HEK293 (cell line): ENCODE measurements around the gene EMD.

Source experiments
- CTCF ChIA-PET: fragments of 350-600 bp; formaldehyde crosslinking; extraction: SDS; loops from one replicate; lab custom pipeline; 2021; ENCODE audit warnings: antibody characterized with exemption; lab: Yijun Ruan, JAX
- POLR2A ChIA-PET: fragments of 300-600 bp; formaldehyde crosslinking; extraction: SDS; loops from one replicate; lab custom pipeline; 2020; ENCODE audit warnings: antibody characterized with exemption, inconsistent platforms; lab: Yijun Ruan, JAX
- H3K27ac ChIP-seq: fragments of 200-500 bp; sonication (Bioruptor generic); 2 replicates; pipeline ENCODE4 v1.5.1; 2014; ENCODE audit warnings: low read depth, low read length, control low read depth, inconsistent platforms; ENCODE audit errors: extremely low read depth
- H3K36me3 ChIP-seq, 2 experiments: fragments of 200-500 bp in 1 of 2; sonication (Bioruptor generic) in 1 of 2; 1 replicate in 1 of 2; 2 replicates in 1 of 2; pipeline ENCODE4 v1.5.1; 2014 to 2017; ENCODE audit warnings: inconsistent platforms in 2 of 2, low read length in 2 of 2; ENCODE audit not compliant: control insufficient read depth in 2 of 2, insufficient read depth in 1 of 2
- H3K4me1 ChIP-seq: fragments of 200-500 bp; sonication (Bioruptor generic); 2 replicates; pipeline ENCODE4 v1.5.1; 2014; ENCODE audit warnings: mild to moderate bottlenecking, low read length, inconsistent platforms; ENCODE audit not compliant: control insufficient read depth, insufficient read depth
- H3K4me3 ChIP-seq: 2 replicates; pipeline ENCODE4 v1.5.1; 2011; ENCODE audit warnings: low read depth, mild to moderate bottlenecking, control low read depth, low read length, moderate library complexity
- H3K9me3 ChIP-seq: fragments of 200-500 bp; sonication (Bioruptor generic); 2 replicates; pipeline ENCODE4 v1.5.1; 2014; ENCODE audit warnings: low read depth, low read length, inconsistent platforms; ENCODE audit not compliant: control insufficient read depth, insufficient read depth
- CTCF ChIP-seq: fragments of 450-650 bp; formaldehyde crosslinking; IDR thresholded peaks from 2 replicates; pipeline ENCODE4 v1.5.1; 2016; ENCODE audit warnings: missing biosample characterization, missing genetic modification characterization
- FEZF1 ChIP-seq: fragments of 450-650 bp; formaldehyde crosslinking; IDR thresholded peaks from 2 replicates; pipeline ENCODE4 v1.5.1; 2016; ENCODE audit warnings: missing biosample characterization, missing genetic modification characterization
- KLF16 ChIP-seq: fragments of 450-650 bp; formaldehyde crosslinking; IDR thresholded peaks from 2 replicates; pipeline ENCODE4 v1.5.1; 2017; ENCODE audit warnings: missing biosample characterization, missing genetic modification characterization
- PRDM4 ChIP-seq: fragments of 450-650 bp; formaldehyde crosslinking; IDR thresholded peaks from 2 replicates; pipeline ENCODE4 v1.5.1; 2017; ENCODE audit warnings: missing biosample characterization, missing genetic modification characterization
- SCRT1 ChIP-seq: fragments of 450-650 bp; formaldehyde crosslinking; IDR thresholded peaks from 2 replicates; pipeline ENCODE4 v1.5.1; 2016; ENCODE audit warnings: missing biosample characterization, missing genetic modification characterization, borderline replicate concordance
- SCRT2 ChIP-seq: fragments of 450-650 bp; formaldehyde crosslinking; IDR thresholded peaks from 2 replicates; pipeline ENCODE4 v1.5.1; 2016; ENCODE audit warnings: missing biosample characterization, missing genetic modification characterization
- SETDB1 ChIP-seq: IDR thresholded peaks from one replicate; pipeline ENCODE4 v1.6.1; 2017; ENCODE audit warnings: mild to moderate bottlenecking, low read length, moderate library complexity, mixed read lengths; ENCODE audit not compliant: insufficient read length
- WT1 ChIP-seq: fragments of 450-650 bp; formaldehyde crosslinking; IDR thresholded peaks from 2 replicates; pipeline ENCODE4 v1.5.1; 2016; ENCODE audit warnings: missing biosample characterization, missing genetic modification characterization
- ZBTB7A ChIP-seq: fragments of 450-650 bp; formaldehyde crosslinking; IDR thresholded peaks from 2 replicates; pipeline ENCODE4 v1.5.1; 2016; ENCODE audit warnings: low read depth, missing biosample characterization, missing genetic modification characterization
- ZFP3 ChIP-seq: fragments of 450-650 bp; formaldehyde crosslinking; IDR thresholded peaks from 2 replicates; pipeline ENCODE4 v1.5.1; 2016; ENCODE audit warnings: low read depth, missing biosample characterization, missing genetic modification characterization
- ZIC2 ChIP-seq: fragments of 450-650 bp; formaldehyde crosslinking; IDR thresholded peaks from 2 replicates; pipeline ENCODE4 v1.5.1; 2016; ENCODE audit warnings: missing biosample characterization, missing genetic modification characterization
- ZNF112 ChIP-seq: fragments of 450-650 bp; formaldehyde crosslinking; IDR thresholded peaks from 2 replicates; pipeline ENCODE4 v1.5.0; 2017; ENCODE audit warnings: missing biosample characterization, missing genetic modification characterization
- ZNF121 ChIP-seq: fragments of 450-650 bp; formaldehyde crosslinking; IDR thresholded peaks from 2 replicates; pipeline ENCODE4 v1.5.1; 2016; ENCODE audit warnings: missing biosample characterization, missing genetic modification characterization
- ZNF146 ChIP-seq: fragments of 450-650 bp; formaldehyde crosslinking; IDR thresholded peaks from 2 replicates; pipeline ENCODE4 v1.5.1; 2016; ENCODE audit warnings: missing biosample characterization, missing genetic modification characterization
- ZNF175 ChIP-seq: fragments of 450-650 bp; formaldehyde crosslinking; IDR thresholded peaks from 2 replicates; pipeline ENCODE4 v1.5.1; 2016; ENCODE audit warnings: missing biosample characterization, missing genetic modification characterization
- ZNF19 ChIP-seq: fragments of 450-650 bp; formaldehyde crosslinking; IDR thresholded peaks from 2 replicates; pipeline ENCODE4; 2016; ENCODE audit warnings: missing biosample characterization, missing genetic modification characterization, low read depth
- ZNF221 ChIP-seq: fragments of 450-650 bp; formaldehyde crosslinking; IDR thresholded peaks from 2 replicates; pipeline ENCODE4 v1.5.1; 2017; ENCODE audit warnings: missing biosample characterization, missing genetic modification characterization, borderline replicate concordance
- ZNF239 ChIP-seq: fragments of 450-650 bp; formaldehyde crosslinking; IDR thresholded peaks from 2 replicates; pipeline ENCODE4 v1.5.1; 2016; ENCODE audit warnings: missing biosample characterization, missing genetic modification characterization
- ZNF398 ChIP-seq: fragments of 450-650 bp; formaldehyde crosslinking; IDR thresholded peaks from 2 replicates; pipeline ENCODE4 v1.5.1; 2017; ENCODE audit warnings: missing biosample characterization, missing genetic modification characterization
- ZNF416 ChIP-seq: fragments of 450-650 bp; formaldehyde crosslinking; IDR thresholded peaks from 2 replicates; pipeline ENCODE4 v1.5.1; 2016; ENCODE audit warnings: missing biosample characterization, missing genetic modification characterization
- ZNF426 ChIP-seq: fragments of 450-650 bp; formaldehyde crosslinking; IDR thresholded peaks from 2 replicates; pipeline ENCODE4 v1.5.1; 2017; ENCODE audit warnings: missing biosample characterization, missing genetic modification characterization, mild to moderate bottlenecking, inconsistent platforms, moderate library complexity
- ZNF433 ChIP-seq: fragments of 450-650 bp; formaldehyde crosslinking; IDR thresholded peaks from 2 replicates; pipeline ENCODE4 v1.5.1; 2016; ENCODE audit warnings: missing biosample characterization, missing genetic modification characterization, low read depth
- ZNF473 ChIP-seq: fragments of 450-650 bp; formaldehyde crosslinking; IDR thresholded peaks from 2 replicates; pipeline ENCODE4 v1.5.1; 2017; ENCODE audit warnings: missing biosample characterization, missing genetic modification characterization
- ZNF571 ChIP-seq: fragments of 450-650 bp; formaldehyde crosslinking; IDR thresholded peaks from 2 replicates; pipeline ENCODE4 v1.5.0; 2017; ENCODE audit warnings: missing biosample characterization, missing genetic modification characterization
- ZNF596 ChIP-seq: fragments of 450-650 bp; IDR thresholded peaks from 2 replicates; pipeline ENCODE4 v1.5.0; 2018; ENCODE audit warnings: missing biosample characterization, mild to moderate bottlenecking, missing genetic modification characterization, moderate library complexity
- ZNF768 ChIP-seq: fragments of 450-650 bp; formaldehyde crosslinking; IDR thresholded peaks from 2 replicates; pipeline ENCODE4 v1.5.1; 2018; ENCODE audit warnings: missing biosample characterization, mild to moderate bottlenecking, missing genetic modification characterization
- ZNF777 ChIP-seq: fragments of 450-650 bp; formaldehyde crosslinking; IDR thresholded peaks from 2 replicates; pipeline ENCODE4 v1.5.1; 2017; ENCODE audit warnings: missing biosample characterization, missing genetic modification characterization, borderline replicate concordance
- ZSCAN18 ChIP-seq: fragments of 450-650 bp; formaldehyde crosslinking; IDR thresholded peaks from 2 replicates; pipeline ENCODE4 v1.5.1; 2016; ENCODE audit warnings: missing biosample characterization, missing genetic modification characterization
- TF ChIP-seq, protein P1 (sequence below): fragments of 450-650 bp; formaldehyde crosslinking; IDR thresholded peaks from 2 replicates; pipeline ENCODE4 v1.5.1; 2016; ENCODE audit warnings: missing biosample characterization, missing genetic modification characterization

EMD gene

DNA sequence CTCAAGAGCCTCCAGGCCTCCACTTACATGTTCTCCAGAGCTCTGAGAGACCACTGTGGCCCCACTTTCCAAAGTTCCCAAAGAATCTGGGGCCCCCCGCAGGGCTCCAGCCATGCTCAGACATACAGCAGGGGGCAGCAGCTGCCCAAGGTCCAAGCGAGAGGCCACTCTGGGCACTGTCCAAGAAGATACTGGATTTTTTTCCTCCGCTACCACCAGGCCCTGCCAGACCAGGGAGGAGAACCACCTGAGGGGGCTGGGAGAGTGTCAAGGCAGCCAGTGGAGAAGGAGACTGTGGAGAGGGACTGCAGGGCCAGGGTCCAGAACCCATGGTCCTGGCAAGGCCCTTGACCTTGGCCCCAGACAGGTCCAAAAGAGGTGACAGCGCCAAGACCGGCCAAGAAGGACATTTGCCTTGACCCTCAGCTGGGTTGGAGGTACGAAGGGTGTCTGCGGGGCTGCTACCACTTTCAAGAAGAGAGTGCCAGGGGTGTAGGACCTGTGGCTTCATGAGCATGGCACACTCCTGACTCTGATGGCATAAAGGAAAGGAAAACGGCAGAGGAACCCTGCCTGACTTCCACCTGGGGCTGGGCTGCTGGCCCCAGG, 5.3 kb downstream of the EMD start:
- Histone ChIP-seq H3K9me3 (no peaks in the 10 kb centered on the region), H3K36me3 (peaks cover 0 to 22% of the 10 kb centered on the region in 2 experiments; a peak in 2 of 3 replicates), H3K4me1 (no peaks in the 10 kb centered on the region), H3K4me3 (no peak overlapping the region), H3K27ac (no peak overlapping the region)
- ChIA-PET CTCF (interaction anchor here (0.9 to 3.0 kb wide), 4 partner anchors 11 to 248 kb away, joined by 3 to 18 read pairs (median 6); partner anchors contain the start of gene FLNA), POLR2A (interaction anchor here (1.1 to 3.1 kb wide), 5 partner anchors 11 to 35 kb away, joined by 3 to 26 read pairs (median 5); partner anchors contain the start of genes DNASE1L1 and FLNA)
- TF ChIP-seq PRDM4 (tag by site-specific recombination) (no peak), ZFP3 (tag by site-specific recombination) (no peak), ZIC2 (tag by site-specific recombination) (no peak), ZNF121 (no peak), ZNF473 (tag by site-specific recombination) (no peak), ZNF175 (tag by site-specific recombination) (no peak), SCRT1 (tag by site-specific recombination) (peak; percentile 33; the same call in 1 of the 2 replicates), ZNF19 (tag by site-specific recombination) (no peak), ZBTB7A (tag by site-specific recombination) (no peak), ZNF146 (tag by site-specific recombination) (no peak), ZNF426 (tag by site-specific recombination) (no peak), ZNF416 (tag by site-specific recombination) (no peak), ZNF112 (tag by site-specific recombination) (no peak), ZNF221 (tag by site-specific recombination) (no peak), ZNF777 (no peak), ZNF398 (tag by site-specific recombination) (no peak), SCRT2 (tag by site-specific recombination) (peak; percentile 35; the same call in 1 of the 2 replicates), ZNF433 (tag by site-specific recombination) (no peak), ZNF239 (no peak), SETDB1 (no peak), CTCF (tag by site-specific recombination) (0 out of 2 replicates have a peak, but pooled peaks have one; percentile 9), ZSCAN18 (tag by site-specific recombination) (no peak), ZNF571 (tag by site-specific recombination) (no peak), WT1 (tag by site-specific recombination) (no peak), FEZF1 (tag by site-specific recombination) (no peak), KLF16 (tag by site-specific recombination) (no peak), ZNF768 (tag by site-specific recombination) (no peak), ZNF596 (no peak)
- TF ChIP-seq, protein P1, sequence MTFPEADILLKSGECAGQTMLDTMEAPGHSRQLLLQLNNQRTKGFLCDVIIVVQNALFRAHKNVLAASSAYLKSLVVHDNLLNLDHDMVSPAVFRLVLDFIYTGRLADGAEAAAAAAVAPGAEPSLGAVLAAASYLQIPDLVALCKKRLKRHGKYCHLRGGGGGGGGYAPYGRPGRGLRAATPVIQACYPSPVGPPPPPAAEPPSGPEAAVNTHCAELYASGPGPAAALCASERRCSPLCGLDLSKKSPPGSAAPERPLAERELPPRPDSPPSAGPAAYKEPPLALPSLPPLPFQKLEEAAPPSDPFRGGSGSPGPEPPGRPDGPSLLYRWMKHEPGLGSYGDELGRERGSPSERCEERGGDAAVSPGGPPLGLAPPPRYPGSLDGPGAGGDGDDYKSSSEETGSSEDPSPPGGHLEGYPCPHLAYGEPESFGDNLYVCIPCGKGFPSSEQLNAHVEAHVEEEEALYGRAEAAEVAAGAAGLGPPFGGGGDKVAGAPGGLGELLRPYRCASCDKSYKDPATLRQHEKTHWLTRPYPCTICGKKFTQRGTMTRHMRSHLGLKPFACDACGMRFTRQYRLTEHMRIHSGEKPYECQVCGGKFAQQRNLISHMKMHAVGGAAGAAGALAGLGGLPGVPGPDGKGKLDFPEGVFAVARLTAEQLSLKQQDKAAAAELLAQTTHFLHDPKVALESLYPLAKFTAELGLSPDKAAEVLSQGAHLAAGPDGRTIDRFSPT (tag by site-specific recombination), result 0 out of 2 replicates have a peak, but pooled peaks have one; percentile 23
